Measurements from ENCODE around the gene MAP7D2. TPM values are rescaled to one million over a fixed set of nuclear protein-coding genes. Genes with fewer than 3 reads are reported as not detected.
A peak's percentile ranks its signal among the peaks of the same experiment; 100 is the strongest.

Gene MAP7D2
- total RNA-seq, 1 experiment from 2014 or later: 0.15 TPM

DNA sequence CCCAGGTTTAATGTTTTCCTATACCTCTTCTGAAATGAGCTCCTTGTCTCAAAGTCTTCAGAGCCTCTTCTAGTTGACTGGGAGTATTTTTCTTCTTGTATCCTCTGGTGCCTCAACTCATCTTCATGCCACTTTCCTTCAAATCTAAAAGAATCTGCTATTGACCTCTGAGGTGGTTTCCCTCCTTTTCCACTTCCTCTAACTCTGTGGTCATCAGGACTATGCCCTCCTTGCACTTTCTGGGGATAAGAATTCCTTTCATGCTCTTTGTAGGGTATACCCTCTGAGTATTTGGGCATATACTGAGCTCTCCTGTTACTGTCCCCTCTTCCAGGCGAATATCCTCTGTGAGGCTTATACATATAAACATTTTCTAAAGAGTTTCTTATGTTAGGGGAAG, 150.7 kb downstream of the MAP7D2 start:
- Histone ChIP-seq H3K9ac (ENCODE audit: low read length) (no peak overlapping the region), H3K4me2 (ENCODE audit: low read length) (no peak overlapping the region), H3K9me3 (ENCODE audit: control insufficient read depth in 1 of 2, insufficient read depth in 1 of 2, low read depth in 1 of 2, low read length in 2 of 2) (no peaks in the 10 kb centered on the region), H4K20me1 (ENCODE audit: insufficient read depth) (no peaks in the 10 kb centered on the region), H2AFZ (ENCODE audit: low read depth, low read length, poor library complexity, severe bottlenecking) (no peak overlapping the region), H3K79me2 (ENCODE audit: insufficient read depth, low read length) (no peaks in the 10 kb centered on the region), H3K36me3 (ENCODE audit: control insufficient read depth in 1 of 2, insufficient read depth in 2 of 2, low read length in 2 of 2) (no peaks in the 10 kb centered on the region; a peak in 1 of 4 replicates), H3K9me2 (ENCODE audit: insufficient read depth) (no peaks in the 10 kb centered on the region), H3K27ac (ENCODE audit: low read depth, low read length) (no peak overlapping the region), H3K4me3 (replicated peaks in 1 of 2; ENCODE audit: low read depth in 1 of 2, low read length in 2 of 2) (no peak overlapping the region), H3K27me3 (ENCODE audit: insufficient read depth, low read length) (no peaks in the 10 kb centered on the region), H3K4me1 (ENCODE audit: control insufficient read depth in 1 of 2, insufficient read depth in 2 of 2, low read length in 2 of 2) (peaks cover 0 to 7% of the 10 kb centered on the region in 2 experiments; a peak in 2 of 4 replicates)
- ChIA-PET POLR2A (no interaction called here), CTCF (no interaction called here), RAD21 (ENCODE audit: low non-redundant PET in 1 of 2, low total read pairs in 2 of 2, uncharacterized antibody in 2 of 2, unreplicated experiment in 2 of 2) (no interaction called here)
- DNase-seq (ENCODE audit: low read depth, low spot score): no peak
- intact Hi-C loops (cut with micrococcal nuclease): no loop called here
- no peak for TF ChIP-seq ZNF274 (IDR thresholded peaks at IDR 0.05; ENCODE audit: low read depth, low read length)
- no peak for TF ChIP-seq SP1 (IDR thresholded peaks at IDR 0.05; ENCODE audit: low read depth)
- TF ChIP-seq TCF7L2 (IDR thresholded peaks at IDR 0.05; ENCODE audit: borderline replicate concordance, extremely low read depth, insufficient read depth, insufficient read length): no peak
- TF ChIP-seq EZH2phosphoT487 (IDR thresholded peaks at IDR 0.05; ENCODE audit: borderline replicate concordance): no peak
- no peak for TF ChIP-seq REST (IDR thresholded peaks at IDR 0.05; ENCODE audit: low read depth)
- no peak for TF ChIP-seq SIN3A (IDR thresholded peaks at IDR 0.05; ENCODE audit: low read depth)
- no peak for TF ChIP-seq CBX3 (IDR thresholded peaks at IDR 0.05; ENCODE audit: low read depth)
- no peak for TF ChIP-seq RAD21 (IDR thresholded peaks at IDR 0.05; ENCODE audit: low read depth)
- no peak for TF ChIP-seq POLR2AphosphoS5 (IDR thresholded peaks at IDR 0.05; ENCODE audit: low read depth, low read length)
- TF ChIP-seq ELF1 (IDR thresholded peaks at IDR 0.05; ENCODE audit: borderline replicate concordance, low read depth): no peak
- no peak for TF ChIP-seq SRF (IDR thresholded peaks at IDR 0.05; ENCODE audit: low read depth)
- TF ChIP-seq, protein P1, sequence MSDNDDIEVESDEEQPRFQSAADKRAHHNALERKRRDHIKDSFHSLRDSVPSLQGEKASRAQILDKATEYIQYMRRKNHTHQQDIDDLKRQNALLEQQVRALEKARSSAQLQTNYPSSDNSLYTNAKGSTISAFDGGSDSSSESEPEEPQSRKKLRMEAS (IDR thresholded peaks at IDR 0.05): no peak
- TF ChIP-seq POLR2A (IDR thresholded peaks at IDR 0.05; ENCODE audit: borderline replicate concordance, extremely low read depth, insufficient read depth, insufficient read length): no peak
- TF ChIP-seq YY1 (IDR thresholded peaks at IDR 0.05; ENCODE audit: extremely low read depth, insufficient replicate concordance, low read depth, low read length): no peak
- TF ChIP-seq ZFX (IDR thresholded peaks at IDR 0.05): no peak
- no peak for TF ChIP-seq CTCF (IDR thresholded peaks at IDR 0.05 in 2 of 3, conservative IDR thresholded peaks at IDR 0.05 in 1 of 3; ENCODE audit: borderline replicate concordance in 1 of 3, insufficient read depth in 1 of 3, low read depth in 2 of 3, low read length in 2 of 3)
- no peak for TF ChIP-seq EGR1 (IDR thresholded peaks at IDR 0.05; ENCODE audit: low read depth)
- BruUV-seq (replicated peaks): TSS peak; percentile 55
- ATAC-seq: no peak

Measured in HCT116 (cell line).